Esophagus muscularis mucosa (tissue), 4 donors: Measurements from ENCODE around the gene ZSCAN21. TPM values are rescaled to one million over a fixed set of nuclear protein-coding genes. Genes with fewer than 3 reads are reported as not detected.

Experiments
- DNase-seq: peaks from one replicate; pipeline ENCODE4 v3.0.0-alpha.2; 2017; ENCODE audit errors: extremely low spot score
- H3K27ac ChIP-seq, 4 donors: fragments of 200-600 bp; sonication (generic); replicated peaks in 1 of 4; 1 replicate in 3 of 4; 2 replicates in 1 of 4; pipeline ENCODE4 v1.5.1; 2016 to 2019; ENCODE audit warnings: mild to moderate bottlenecking in 1 of 4
- H3K27me3 ChIP-seq, 4 donors: fragments of 200-600 bp; sonication (generic); one replicate each; pipeline versions ENCODE4 v1.5.1 to v1.6.0; 2016 to 2019
- H3K36me3 ChIP-seq, 4 donors: fragments of 200-600 bp; sonication (generic); one replicate each; pipeline ENCODE4 v1.5.1; 2016 to 2019
- H3K4me1 ChIP-seq, 4 donors: fragments of 200-600 bp; sonication (generic); one replicate each; pipeline ENCODE4 v1.5.1; 2016 to 2019
- H3K4me3 ChIP-seq, 4 donors: fragments of 200-600 bp; sonication (generic); 1 replicate in 2 of 4; 2 replicates in 2 of 4; pipeline ENCODE4 v1.5.1; 2016 to 2019; ENCODE audit warnings: mild to moderate bottlenecking in 4 of 4, moderate library complexity in 1 of 4
- H3K9me3 ChIP-seq, 4 donors: fragments of 200-600 bp; sonication (generic); 1 replicate in 3 of 4; 2 replicates in 1 of 4; pipeline ENCODE4 v1.5.1; 2016 to 2019
- EP300 ChIP-seq: sonication (generic); formaldehyde crosslinking; IDR thresholded peaks from one replicate; pipeline ENCODE4 v1.6.1; 2017; ENCODE audit warnings: antibody characterized with exemption
- POLR2A ChIP-seq: fragments of 450-650 bp; IDR thresholded peaks from one replicate; pipeline ENCODE4 v1.6.1; 2017; ENCODE audit warnings: antibody characterized with exemption, moderate library complexity, mild to moderate bottlenecking, low read depth
- POLR2AphosphoS5 ChIP-seq, 2 donors: sonication (generic); formaldehyde crosslinking; IDR thresholded peaks; one replicate each; pipeline ENCODE4 v1.6.1; 2017; ENCODE audit warnings: antibody characterized with exemption in 2 of 2
- WGBS: methylation state at CpG from one replicate; pipeline ENCODE4 v1.1.5; 2018; 5-methylcytosine and 5-hydroxymethylcytosine counted together
- intact Hi-C: fragments of 100-400 bp; cut with DNase I; formaldehyde crosslinking; loops from one replicate; pipeline ENCODE4 v1.15.1; 2023
- total RNA-seq, 4 donors: library from RNA; depleted of rRNA; stranded (reverse); fragments of >200 nt; gene quantifications; one replicate each; pipeline versions ENCODE4 v1.1.0 to v1.2.1, GENCODE V29; 2016
- TF ChIP-seq, protein P1 (sequence below), 3 experiments: fragments of 200-600 bp in 2 of 3; fragments of 450-650 bp in 1 of 3; sonication (generic) in 2 of 3; IDR thresholded peaks; one replicate each; pipeline ENCODE4 v1.5.1; 2017 to 2019; ENCODE audit warnings: antibody characterized with exemption in 3 of 3, mild to moderate bottlenecking in 2 of 3, moderate library complexity in 1 of 3

ZSCAN21 gene
- total RNA-seq, 4 donors from 2014 or later, result 12.9 to 18.4 (median 16.1) TPM

GRCh38 chr7:100088095-100088620 lies 38.6 kb downstream of the ZSCAN21 start:
- peaks cover 0 to 5% (median 0%) of the 10 kb centered on the region in 4 donors for H3K27me3 ChIP-seq
- no peak for DNase-seq
- WGBS, result 76% methylated on average over 11 of the region's 11 CpGs
- H3K4me3 ChIP-seq, result peak overlapping the region; percentile 71 to 98 (median 90)
- intact Hi-C loops, result loop anchor here (10.0 kb wide), 2 partner anchors 93 to 173 kb away; partner anchors contain the start of gene TRIM4
- peaks cover 24 to 33% (median 31%) of the 10 kb centered on the region in 4 donors for H3K36me3 ChIP-seq
- H3K4me1 ChIP-seq, result peaks cover 18 to 40% (median 32%) of the 10 kb centered on the region in 4 donors
- no peak for TF ChIP-seq POLR2AphosphoS5 (IDR thresholded peaks at IDR 0.05)
- TF ChIP-seq, protein P1, sequence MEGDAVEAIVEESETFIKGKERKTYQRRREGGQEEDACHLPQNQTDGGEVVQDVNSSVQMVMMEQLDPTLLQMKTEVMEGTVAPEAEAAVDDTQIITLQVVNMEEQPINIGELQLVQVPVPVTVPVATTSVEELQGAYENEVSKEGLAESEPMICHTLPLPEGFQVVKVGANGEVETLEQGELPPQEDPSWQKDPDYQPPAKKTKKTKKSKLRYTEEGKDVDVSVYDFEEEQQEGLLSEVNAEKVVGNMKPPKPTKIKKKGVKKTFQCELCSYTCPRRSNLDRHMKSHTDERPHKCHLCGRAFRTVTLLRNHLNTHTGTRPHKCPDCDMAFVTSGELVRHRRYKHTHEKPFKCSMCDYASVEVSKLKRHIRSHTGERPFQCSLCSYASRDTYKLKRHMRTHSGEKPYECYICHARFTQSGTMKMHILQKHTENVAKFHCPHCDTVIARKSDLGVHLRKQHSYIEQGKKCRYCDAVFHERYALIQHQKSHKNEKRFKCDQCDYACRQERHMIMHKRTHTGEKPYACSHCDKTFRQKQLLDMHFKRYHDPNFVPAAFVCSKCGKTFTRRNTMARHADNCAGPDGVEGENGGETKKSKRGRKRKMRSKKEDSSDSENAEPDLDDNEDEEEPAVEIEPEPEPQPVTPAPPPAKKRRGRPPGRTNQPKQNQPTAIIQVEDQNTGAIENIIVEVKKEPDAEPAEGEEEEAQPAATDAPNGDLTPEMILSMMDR (IDR thresholded peaks at IDR 0.05), result no peak
- no peak for TF ChIP-seq POLR2A
- no peak for TF ChIP-seq EP300
- no peaks in the 10 kb centered on the region for H3K9me3 ChIP-seq
- H3K27ac ChIP-seq, result peak overlapping the region; percentile 84 to 91 (median 90)

- Histone ChIP-seq H3K27me3 (peaks cover 0 to 5% (median 0%) of the 10 kb centered on the region in 4 donors), H3K36me3 (peaks cover 30 to 40% (median 38%) of the 10 kb centered on the region in 4 donors), H3K27ac (peak within 1 kb of the TSS; percentile 84 to 91 (median 90)), H3K4me3 (peak within 1 kb of the TSS; percentile 71 to 98 (median 90)), H3K4me1 (peaks cover 18 to 46% (median 39%) of the 10 kb centered on the region in 4 donors), H3K9me3 (no peaks in the 10 kb centered on the region)
- peak; percentile 96 for DNase-seq
- intact Hi-C loops, result loop anchor here (10.0 kb wide), 2 partner anchors 94 to 174 kb away; partner anchors contain the start of gene TRIM4
- WGBS, result under 1% methylated on average over 17 of the region's 68 CpGs
- TF ChIP-seq POLR2AphosphoS5 (IDR thresholded peaks at IDR 0.05) (peak; percentile 92 to 95), EP300 (no peak), POLR2A (peak; percentile 73)
- TF ChIP-seq, protein P1 (IDR thresholded peaks at IDR 0.05), result peak in 1 of 3 experiments; percentile 36
Measured at GRCh38 chr7:100088621-100089457, 39.3 kb downstream of the ZSCAN21 start, which contains the start of gene COPS6. Gene COPS6, plus strand, starts transcription at chr7:100088969. Its CDS starts 22 bp downstream, at chr7:100088991.

- intact Hi-C loops, result loop anchor here (10.0 kb wide), 2 partner anchors 95 to 175 kb away; partner anchors contain the start of gene TRIM4
- peaks cover 18 to 50% (median 41%) of the 10 kb centered on the region in 4 donors for H3K4me1 ChIP-seq
- DNase-seq, result no peak
- H3K9me3 ChIP-seq, result no peaks in the 10 kb centered on the region
- peaks cover 34 to 48% (median 46%) of the 10 kb centered on the region in 4 donors for H3K36me3 ChIP-seq
- 35% methylated on average over 7 of the region's 7 CpGs for WGBS
- peak overlapping the region; percentile 71 to 98 (median 90) for H3K4me3 ChIP-seq
- TF ChIP-seq EP300 (no peak), POLR2AphosphoS5 (IDR thresholded peaks at IDR 0.05) (no peak), POLR2A (no peak)
- TF ChIP-seq, protein P1 (IDR thresholded peaks at IDR 0.05), result no peak
- peak overlapping the region; percentile 84 to 91 (median 90) for H3K27ac ChIP-seq
- peaks cover 0 to 5% (median 0%) of the 10 kb centered on the region in 4 donors for H3K27me3 ChIP-seq
Measured at GRCh38 chr7:100089458-100090196, 40.1 kb downstream of the ZSCAN21 start.
